Measurements from ENCODE around the gene TFCP2L1.

Gene TFCP2L1

DNA sequence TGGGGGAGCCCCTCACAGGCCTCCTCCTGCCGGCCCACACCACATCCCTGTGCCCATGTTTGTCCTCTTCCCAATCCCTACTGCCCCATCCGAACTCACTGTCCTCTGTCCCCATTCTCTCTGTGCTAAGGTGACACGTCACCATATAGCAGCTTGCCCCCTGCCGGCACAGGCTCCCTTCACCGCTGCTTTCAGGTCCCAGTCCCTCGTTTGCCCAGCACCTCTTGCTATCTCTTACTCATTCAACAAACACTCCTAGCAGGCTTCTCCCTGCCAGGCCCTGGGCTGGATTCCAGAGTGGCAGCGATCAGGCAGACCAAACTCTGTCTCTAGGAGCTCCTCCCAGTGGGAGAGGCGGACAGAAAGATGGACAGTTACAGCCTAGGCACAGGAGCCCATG, 74.3 kb downstream of the TFCP2L1 start:
- no peaks in the 10 kb centered on the region for H3K9me3 ChIP-seq (ENCODE audit: control insufficient read depth, low read depth, low read length)
- H3K9ac ChIP-seq (ENCODE audit: low read length) = no peak overlapping the region
- H3K4me1 ChIP-seq (ENCODE audit: control insufficient read depth, low read depth, low read length) = no peaks in the 10 kb centered on the region
- no peaks in the 10 kb centered on the region for H3K36me3 ChIP-seq (ENCODE audit: control insufficient read depth, low read depth, low read length)
- no peak overlapping the region for H3K4me3 ChIP-seq (ENCODE audit: low read length)
- no peaks in the 10 kb centered on the region for H3K27me3 ChIP-seq (ENCODE audit: control insufficient read depth, insufficient read depth, low read length)
- H3K27ac ChIP-seq (ENCODE audit: low read length) = no peak overlapping the region

- no peaks in the 10 kb centered on the region for H3K36me3 ChIP-seq (ENCODE audit: control insufficient read depth, low read depth, low read length)
- H3K27ac ChIP-seq (ENCODE audit: low read length) = no peak overlapping the region
- no peak overlapping the region for H3K9ac ChIP-seq (ENCODE audit: low read length)
- H3K9me3 ChIP-seq (ENCODE audit: control insufficient read depth, low read depth, low read length) = no peaks in the 10 kb centered on the region
- H3K4me3 ChIP-seq (ENCODE audit: low read length) = no peak overlapping the region
- no peaks in the 10 kb centered on the region for H3K27me3 ChIP-seq (ENCODE audit: control insufficient read depth, insufficient read depth, low read length)
- no peaks in the 10 kb centered on the region for H3K4me1 ChIP-seq (ENCODE audit: control insufficient read depth, low read depth, low read length)
These were observed 75.9 kb downstream of the TFCP2L1 start for GRCh38 chr2:121209014-121209610.

GRCh38 chr2:121207494-121207893, 77.5 kb downstream of the TFCP2L1 start:
- Histone ChIP-seq H3K27ac (ENCODE audit: low read length) (no peak overlapping the region), H3K4me1 (ENCODE audit: control insufficient read depth, low read depth, low read length) (no peaks in the 10 kb centered on the region), H3K4me3 (ENCODE audit: low read length) (no peak overlapping the region), H3K9me3 (ENCODE audit: control insufficient read depth, low read depth, low read length) (no peaks in the 10 kb centered on the region), H3K9ac (ENCODE audit: low read length) (no peak overlapping the region), H3K36me3 (ENCODE audit: control insufficient read depth, low read depth, low read length) (no peaks in the 10 kb centered on the region), H3K27me3 (ENCODE audit: control insufficient read depth, insufficient read depth, low read length) (no peaks in the 10 kb centered on the region)

- Histone ChIP-seq H3K9me3 (ENCODE audit: control insufficient read depth, low read depth, low read length) (no peaks in the 10 kb centered on the region), H3K9ac (ENCODE audit: low read length) (no peak overlapping the region), H3K4me3 (ENCODE audit: low read length) (no peak overlapping the region), H3K4me1 (ENCODE audit: control insufficient read depth, low read depth, low read length) (no peaks in the 10 kb centered on the region), H3K27ac (ENCODE audit: low read length) (no peak overlapping the region), H3K27me3 (ENCODE audit: control insufficient read depth, insufficient read depth, low read length) (no peaks in the 10 kb centered on the region), H3K36me3 (ENCODE audit: control insufficient read depth, low read depth, low read length) (no peaks in the 10 kb centered on the region)
These were observed 79.6 kb downstream of the TFCP2L1 start for GRCh38 chr2:121205321-121205942.

DNA sequence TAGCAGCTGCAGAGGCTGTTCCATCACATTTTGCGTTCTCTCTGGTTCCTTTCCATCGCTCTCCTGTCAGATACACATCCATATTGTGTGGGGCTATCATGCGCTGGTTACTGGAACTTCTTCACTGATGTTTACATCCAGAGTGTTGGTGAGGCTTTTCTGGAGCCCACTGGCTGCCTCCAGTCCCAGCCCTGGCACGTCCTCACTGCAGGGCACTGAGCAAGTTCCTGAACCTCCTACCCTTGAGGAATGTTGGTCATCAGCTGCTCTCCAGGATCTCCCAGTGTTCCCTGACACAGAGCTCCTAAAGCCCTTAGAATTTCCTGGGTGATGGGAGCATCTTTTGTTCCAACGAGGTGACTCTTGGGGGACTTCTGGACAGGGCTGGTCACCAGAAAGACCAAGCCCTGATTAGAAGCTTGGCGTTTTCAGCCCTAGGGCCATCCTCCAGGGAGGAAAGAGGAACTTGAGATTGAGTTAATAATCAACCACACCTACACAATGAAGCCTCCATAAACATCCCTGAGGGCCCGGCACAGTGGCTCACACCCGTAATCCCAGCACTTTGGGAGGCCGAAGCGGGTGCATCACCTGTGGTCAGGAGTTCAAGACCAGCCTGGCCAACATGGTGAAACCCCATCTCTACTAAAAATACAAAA, 81.3 kb downstream of the TFCP2L1 start:
- Histone ChIP-seq H3K27ac (ENCODE audit: low read length) (no peak overlapping the region), H3K27me3 (ENCODE audit: control insufficient read depth, insufficient read depth, low read length) (no peaks in the 10 kb centered on the region), H3K4me1 (ENCODE audit: control insufficient read depth, low read depth, low read length) (no peaks in the 10 kb centered on the region), H3K36me3 (ENCODE audit: control insufficient read depth, low read depth, low read length) (no peaks in the 10 kb centered on the region), H3K9ac (ENCODE audit: low read length) (no peak overlapping the region), H3K9me3 (ENCODE audit: control insufficient read depth, low read depth, low read length) (no peaks in the 10 kb centered on the region), H3K4me3 (ENCODE audit: low read length) (no peak overlapping the region)

DNA sequence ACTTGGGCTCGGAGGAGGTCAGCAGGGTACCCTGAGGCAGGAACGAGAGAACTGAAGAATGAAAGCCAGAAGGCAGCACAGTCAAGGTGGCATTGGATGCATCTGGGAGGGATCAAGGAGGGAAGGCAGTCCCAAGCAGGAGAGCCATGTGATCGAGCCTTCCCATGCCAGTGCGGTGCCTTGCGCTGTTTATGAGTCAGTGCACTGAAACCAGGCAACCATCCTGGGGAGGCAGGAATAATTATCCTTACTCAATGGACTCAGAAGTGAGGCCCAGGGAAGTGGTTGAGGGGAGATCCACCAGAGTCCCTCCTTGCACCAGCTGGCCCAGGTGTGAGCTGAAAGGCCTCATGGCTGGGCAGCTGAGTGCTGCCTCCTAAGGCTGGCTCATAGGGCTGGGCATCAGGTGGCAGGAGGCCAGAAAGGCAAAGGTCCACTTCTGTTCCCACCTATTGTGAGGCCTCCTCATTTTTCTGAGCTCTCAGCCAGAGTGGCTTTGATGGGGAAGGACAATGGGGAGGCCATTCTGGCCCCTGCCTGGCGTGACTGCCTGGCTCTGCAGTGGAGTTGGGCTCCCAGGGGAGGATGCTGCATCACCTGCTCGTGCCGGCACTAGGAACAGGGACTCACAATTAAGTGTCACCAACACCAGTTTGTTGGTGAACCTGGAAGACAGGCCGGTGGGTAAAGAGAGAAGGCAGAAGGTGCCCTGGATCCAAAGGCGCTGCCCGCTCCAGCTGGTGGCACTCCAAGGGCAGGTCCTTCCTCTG, 82.3 kb downstream of the TFCP2L1 start:
- Histone ChIP-seq H3K36me3 (ENCODE audit: control insufficient read depth, low read depth, low read length) (no peaks in the 10 kb centered on the region), H3K4me1 (ENCODE audit: control insufficient read depth, low read depth, low read length) (no peaks in the 10 kb centered on the region), H3K27ac (ENCODE audit: low read length) (no peak overlapping the region), H3K4me3 (ENCODE audit: low read length) (no peak overlapping the region), H3K9me3 (ENCODE audit: control insufficient read depth, low read depth, low read length) (no peaks in the 10 kb centered on the region), H3K9ac (ENCODE audit: low read length) (no peak overlapping the region), H3K27me3 (ENCODE audit: control insufficient read depth, insufficient read depth, low read length) (no peaks in the 10 kb centered on the region)

DNA sequence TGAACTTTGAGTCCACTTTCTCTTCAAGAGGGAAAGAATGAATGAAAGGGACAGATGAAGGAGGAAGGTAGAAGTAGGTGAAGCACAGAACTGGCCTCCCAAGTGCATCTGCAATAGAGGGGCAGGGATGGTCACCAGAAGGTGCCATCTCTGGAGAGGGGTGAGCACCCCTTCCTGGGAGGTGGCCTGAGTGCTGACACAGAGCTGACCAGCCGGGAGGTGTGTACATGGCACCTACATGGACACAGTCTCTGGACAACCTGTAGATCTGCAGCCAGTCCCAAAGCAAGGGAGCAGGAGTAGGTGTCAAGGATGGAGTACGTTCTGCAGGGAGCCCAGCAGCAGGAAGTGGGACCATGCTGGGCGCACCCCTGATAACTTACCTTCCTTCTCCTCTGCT, 83.2 kb downstream of the TFCP2L1 start:
- no peaks in the 10 kb centered on the region for H3K27me3 ChIP-seq (ENCODE audit: control insufficient read depth, insufficient read depth, low read length)
- no peak overlapping the region for H3K27ac ChIP-seq (ENCODE audit: low read length)
- no peaks in the 10 kb centered on the region for H3K9me3 ChIP-seq (ENCODE audit: control insufficient read depth, low read depth, low read length)
- H3K4me3 ChIP-seq (ENCODE audit: low read length) = no peak overlapping the region
- H3K36me3 ChIP-seq (ENCODE audit: control insufficient read depth, low read depth, low read length) = no peaks in the 10 kb centered on the region
- no peaks in the 10 kb centered on the region for H3K4me1 ChIP-seq (ENCODE audit: control insufficient read depth, low read depth, low read length)
- no peak overlapping the region for H3K9ac ChIP-seq (ENCODE audit: low read length)

- H3K27ac ChIP-seq (ENCODE audit: low read length) = no peak overlapping the region
- H3K4me1 ChIP-seq (ENCODE audit: control insufficient read depth, low read depth, low read length) = no peaks in the 10 kb centered on the region
- no peaks in the 10 kb centered on the region for H3K36me3 ChIP-seq (ENCODE audit: control insufficient read depth, low read depth, low read length)
- H3K4me3 ChIP-seq (ENCODE audit: low read length) = no peak overlapping the region
- no peaks in the 10 kb centered on the region for H3K27me3 ChIP-seq (ENCODE audit: control insufficient read depth, insufficient read depth, low read length)
- no peaks in the 10 kb centered on the region for H3K9me3 ChIP-seq (ENCODE audit: control insufficient read depth, low read depth, low read length)
- H3K9ac ChIP-seq (ENCODE audit: low read length) = no peak overlapping the region
These were observed 84.3 kb downstream of the TFCP2L1 start for GRCh38 chr2:121200419-121201315.

- Histone ChIP-seq H3K36me3 (ENCODE audit: control insufficient read depth, low read depth, low read length) (no peaks in the 10 kb centered on the region), H3K27ac (ENCODE audit: low read length) (no peak overlapping the region), H3K9ac (ENCODE audit: low read length) (no peak overlapping the region), H3K9me3 (ENCODE audit: control insufficient read depth, low read depth, low read length) (no peaks in the 10 kb centered on the region), H3K4me3 (ENCODE audit: low read length) (no peak overlapping the region), H3K27me3 (ENCODE audit: control insufficient read depth, insufficient read depth, low read length) (no peaks in the 10 kb centered on the region), H3K4me1 (ENCODE audit: control insufficient read depth, low read depth, low read length) (no peaks in the 10 kb centered on the region)
These were observed 85.0 kb downstream of the TFCP2L1 start for GRCh38 chr2:121200011-121200347.

DNA sequence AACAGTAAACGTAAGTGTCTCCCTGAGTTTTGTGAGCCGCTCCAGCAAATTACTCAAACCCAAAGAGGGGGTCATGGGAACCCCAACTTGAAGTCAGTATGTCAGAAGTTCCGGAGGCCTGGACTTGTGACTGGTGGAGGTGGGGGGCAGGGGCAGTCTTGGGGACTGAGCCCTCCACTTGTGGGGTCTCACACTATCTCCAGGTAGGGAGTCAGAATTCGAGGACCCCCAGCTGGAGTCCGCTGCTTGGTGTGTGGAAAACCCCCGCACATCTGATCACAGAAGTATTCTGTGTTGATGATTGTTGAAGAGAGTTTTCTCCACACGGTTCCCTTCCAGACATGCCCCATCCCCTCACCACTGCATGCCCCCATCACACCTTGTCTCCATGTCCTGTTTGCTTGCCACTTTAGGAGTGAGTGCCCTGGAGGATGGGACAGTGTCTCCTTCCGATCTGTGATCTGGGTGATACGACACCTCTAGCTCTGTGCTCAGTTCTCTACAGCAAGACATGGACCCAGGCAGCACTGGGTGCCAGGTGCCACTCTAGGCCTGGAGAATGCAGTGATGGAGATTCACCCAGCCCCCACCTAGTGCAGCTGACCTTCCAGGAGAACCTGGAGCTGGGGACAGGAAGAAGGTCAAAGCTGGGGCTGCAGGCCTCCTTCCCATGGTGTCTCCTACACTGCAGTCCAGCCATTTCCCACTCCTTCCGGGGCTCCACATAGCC, 85.6 kb downstream of the TFCP2L1 start:
- H3K4me1 ChIP-seq (ENCODE audit: control insufficient read depth, low read depth, low read length) = no peaks in the 10 kb centered on the region
- H3K36me3 ChIP-seq (ENCODE audit: control insufficient read depth, low read depth, low read length) = no peaks in the 10 kb centered on the region

More for the DNA sequence above, 85.6 kb downstream of the TFCP2L1 start:
- Histone ChIP-seq H3K27me3 (ENCODE audit: control insufficient read depth, insufficient read depth, low read length) (no peaks in the 10 kb centered on the region), H3K27ac (ENCODE audit: low read length) (no peak overlapping the region), H3K9ac (ENCODE audit: low read length) (no peak overlapping the region), H3K9me3 (ENCODE audit: control insufficient read depth, low read depth, low read length) (no peaks in the 10 kb centered on the region), H3K4me3 (ENCODE audit: low read length) (no peak overlapping the region)

All from iPS-18a (cell line).